Lung microvascular endothelial cell (primary cell): ENCODE measurements around the gene CRYAB. TPM values are rescaled to one million over a fixed set of nuclear protein-coding genes. Genes with fewer than 3 reads are reported as not detected.
"Not testable (repeated sequence)": the region's sequence is repeated elsewhere in the genome, so short reads cannot be mapped to it uniquely, and the experiment has no call there.

Experiments
- DNase-seq, 2 donors: peaks; one replicate each; pipeline versions ENCODE4 v3.0.0 to v3.0.0-alpha.2; 2010; ENCODE audit warnings: low read depth in 2 of 2
- total RNA-seq: library from RNA; depleted of rRNA; stranded (reverse); fragments of >200 nt; gene quantifications from 2 replicates; pipeline ENCODE4 v1.2.1, GENCODE V29; 2014

CRYAB gene
- total RNA-seq, 1 donor from 2014 or later = 0.60 TPM

- DNase-seq = no peak
These were observed 2.8 kb downstream of the CRYAB start for GRCh38 chr11:111908639-111909305.

DNA sequence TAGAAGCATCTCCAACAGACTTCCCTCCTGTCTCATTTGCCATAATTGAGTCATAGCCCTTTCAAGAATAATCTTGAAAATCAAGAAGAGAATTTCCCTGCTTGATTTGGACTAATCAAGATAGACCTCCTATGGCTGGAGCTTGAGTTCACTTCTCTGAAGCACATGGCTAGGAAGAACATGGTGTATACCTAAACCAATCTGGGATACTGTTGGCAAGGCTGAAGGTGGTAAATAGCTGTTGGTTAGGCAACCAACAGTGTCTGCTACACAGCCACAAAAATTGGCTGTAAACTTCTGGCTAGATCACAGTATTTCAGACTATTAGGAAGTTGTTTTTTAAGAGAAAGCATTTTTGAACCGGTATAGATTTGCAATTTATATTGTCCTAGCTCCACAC lies 4.9 kb downstream of the CRYAB start:
- DNase-seq = no peak

GRCh38 chr11:111905411-111905810 lies 6.2 kb downstream of the CRYAB start:
- DNase-seq = no peak

GRCh38 chr11:111886844-111887243 lies 24.7 kb downstream of the CRYAB start:
- no peak for DNase-seq

DNA sequence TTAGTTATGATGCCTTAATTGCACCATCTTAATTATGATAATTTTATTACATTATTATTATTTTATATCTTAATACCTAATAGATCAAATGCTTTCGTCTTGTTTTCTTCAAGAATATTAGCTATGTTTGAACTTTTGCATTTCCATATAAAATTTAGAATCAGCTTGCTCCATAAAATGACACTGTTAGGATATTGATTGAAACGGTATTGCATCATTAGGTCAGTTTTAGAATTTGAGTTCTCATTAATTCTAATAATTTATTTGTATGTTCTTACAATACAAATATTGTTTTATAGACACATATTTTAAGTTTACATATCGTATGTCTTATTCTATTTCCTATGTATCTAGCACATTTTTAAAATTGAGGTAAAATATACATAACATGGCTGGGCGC lies 25.5 kb downstream of the CRYAB start:
- no peak for DNase-seq

GRCh38 chr11:111885053-111885452 lies 26.5 kb downstream of the CRYAB start:
- not testable (repeated sequence) for DNase-seq

DNA sequence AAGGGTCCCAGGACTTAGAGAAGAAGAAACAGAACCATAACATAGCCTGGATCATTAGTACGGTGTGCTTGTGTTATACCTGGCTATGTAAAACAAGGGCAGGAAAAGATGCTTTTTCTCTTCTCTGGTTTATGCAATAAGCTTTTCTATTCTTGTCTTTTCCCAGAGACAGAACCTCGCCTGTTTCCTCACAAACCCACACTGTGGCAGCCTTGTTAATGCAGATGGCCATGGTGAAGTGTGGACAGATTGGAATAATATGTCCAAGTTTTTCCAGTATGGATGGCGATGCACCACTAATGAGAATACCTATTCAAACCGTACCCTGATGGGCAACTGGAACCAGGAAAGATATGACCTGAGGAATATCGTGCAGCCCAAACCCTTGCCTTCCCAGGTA lies 29.4 kb downstream of the CRYAB start:
- DNase-seq = no peak

- DNase-seq = no peak
These were observed 32.0 kb downstream of the CRYAB start for GRCh38 chr11:111879637-111879960.

- DNase-seq = peak; percentile 98 to 99
These were observed 32.5 kb downstream of the CRYAB start, which contains the start of the genes CFAP68 and FDXACB1 for GRCh38 chr11:111878849-111879636. Gene CFAP68, plus strand, starts transcription at chr11:111879541. Its CDS starts 20 bp downstream, at chr11:111879561. Gene FDXACB1, minus strand, starts transcription at chr11:111879165. Its CDS starts 33 bp downstream, at chr11:111879132.

DNA sequence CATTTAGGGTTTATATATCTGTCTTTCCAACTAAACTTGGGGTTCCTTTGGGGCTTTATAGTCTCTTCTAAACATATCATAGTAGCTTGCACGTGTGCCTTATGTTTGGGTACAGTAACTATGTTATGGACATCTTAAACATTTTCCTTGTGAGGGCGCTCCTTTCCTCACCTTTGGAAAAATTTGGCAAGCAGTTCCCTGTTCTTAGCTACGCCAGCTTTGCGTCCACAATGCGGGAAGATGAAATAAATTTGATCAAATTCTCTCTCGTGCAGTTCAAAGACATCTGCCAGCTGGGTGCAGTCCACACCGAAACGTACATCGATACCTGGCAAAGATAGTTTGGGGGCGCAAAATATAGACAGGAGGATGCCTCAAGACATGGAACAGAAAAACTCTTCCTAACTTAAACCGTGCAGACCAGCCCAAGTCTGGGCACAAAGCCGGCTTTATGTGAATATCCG lies 33.2 kb downstream of the CRYAB start:
- peak in 1 of 2 donors; percentile 18 for DNase-seq

- peak in 1 of 2 donors; percentile 20 for DNase-seq
These were observed 39.8 kb downstream of the CRYAB start for GRCh38 chr11:111871693-111872161.

DNA sequence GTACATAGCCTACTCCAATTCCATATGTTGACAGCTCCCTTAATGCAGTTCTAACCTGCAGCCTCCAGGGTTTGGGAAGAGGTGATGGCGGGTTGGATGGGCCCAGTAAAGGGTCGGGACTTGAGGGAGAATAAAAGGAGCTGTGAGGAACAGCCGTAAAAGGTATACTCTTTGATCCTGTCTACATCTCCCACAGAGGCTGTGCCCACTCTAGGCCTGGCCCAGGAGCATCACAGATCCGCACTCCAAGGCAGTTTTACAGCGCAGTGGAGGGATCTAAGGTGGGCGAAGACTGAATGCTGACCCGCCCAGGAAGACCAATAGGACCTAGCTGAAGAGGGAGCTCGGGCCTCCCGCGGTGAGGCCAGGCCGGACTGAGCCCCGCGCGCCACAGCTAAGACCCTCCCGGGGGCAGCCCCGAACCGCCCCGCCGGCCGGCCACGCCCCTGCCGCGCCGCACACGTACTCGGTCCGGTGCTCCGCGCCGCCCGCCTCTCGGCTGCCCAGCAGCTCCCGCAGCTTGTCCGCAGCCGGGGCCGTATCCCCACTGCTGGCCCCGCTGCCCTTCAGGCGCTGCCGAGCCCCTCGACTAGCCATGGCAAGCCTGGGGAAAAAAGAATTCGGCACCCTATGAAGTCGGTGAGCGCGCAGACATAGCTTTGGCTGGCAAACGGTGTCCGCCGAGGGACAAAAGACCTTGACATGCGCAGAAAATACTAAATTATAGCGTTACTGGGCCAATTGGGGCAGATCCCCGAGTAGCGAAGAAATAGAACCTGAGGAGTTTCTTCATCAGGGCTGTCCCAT lies 40.5 kb downstream of the CRYAB start, which contains the start of gene ALG9:
TSS of gene ALG9 (minus strand) at position 696 of the 807 bp plus-strand sequence. CDS start at position 597, 99 bp downstream.
- DNase-seq = peak; percentile 86 to 88

DNA sequence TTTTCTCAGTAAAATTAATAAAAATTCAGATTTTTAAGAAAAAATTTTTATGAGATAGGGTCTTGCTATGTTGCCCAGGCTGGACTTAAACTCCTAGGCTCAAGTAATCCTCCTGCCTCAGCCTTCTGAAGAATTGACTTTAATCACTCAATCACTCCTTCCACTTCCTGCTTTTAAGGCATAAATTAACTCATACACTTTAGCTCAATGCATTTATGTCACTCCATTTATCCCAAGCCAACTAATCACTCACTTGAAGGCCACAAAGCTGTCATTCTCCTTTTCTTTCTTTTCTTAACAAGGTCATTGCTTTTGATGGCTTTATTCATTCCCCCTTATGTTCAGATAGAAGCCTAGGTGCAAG lies 41.1 kb downstream of the CRYAB start:
- DNase-seq = no peak

DNA sequence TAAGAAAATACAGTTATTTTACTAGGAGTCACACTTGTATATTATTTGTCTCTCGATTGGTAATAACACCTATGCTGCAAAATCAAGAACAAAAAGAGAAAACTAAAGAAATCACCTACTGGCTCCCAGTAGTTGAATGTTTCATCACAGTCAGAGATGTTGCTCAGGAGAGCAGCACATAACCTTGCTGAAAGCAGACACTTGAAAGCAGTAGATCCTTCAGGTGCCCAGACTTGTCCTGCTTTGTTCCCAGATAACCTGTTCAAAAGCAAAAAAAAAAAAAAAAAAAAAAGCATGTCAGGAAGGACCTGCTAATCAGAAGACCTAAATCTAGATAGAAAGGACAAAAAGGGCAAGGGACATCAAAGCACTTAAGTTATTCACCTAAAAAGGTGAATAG lies 41.5 kb downstream of the CRYAB start:
- no peak for DNase-seq

- DNase-seq = no peak
These were observed 51.3 kb downstream of the CRYAB start for GRCh38 chr11:111860257-111860656.

Other genes with a start within 250 kb of the CRYAB start
- 26.6 and 32.5 TPM in 2 replicates for gene PPP2R1B, start 145.4 kb downstream of the CRYAB start, total RNA-seq
- 20.3 and 21.4 TPM in 2 replicates for gene ALG9, start 40.2 kb downstream of the CRYAB start, total RNA-seq
- gene FDXACB1, start 32.6 kb downstream of the CRYAB start, total RNA-seq = 1.1 and 2.0 TPM in 2 replicates
- 4.0 and 4.4 TPM in 2 replicates for gene CFAP68, start 32.2 kb downstream of the CRYAB start, total RNA-seq
- not detected in 2 replicates for gene HSPB2, start 964 bp upstream of the CRYAB start, total RNA-seq
- gene C11orf52, start 7.1 kb upstream of the CRYAB start, total RNA-seq = 0.65 TPM in 1 of 2 replicates, not detected in the other
- gene DIXDC1, start 25.6 kb upstream of the CRYAB start, total RNA-seq = 2.4 and 7.6 TPM in 2 replicates
- 22.0 and 26.6 TPM in 2 replicates for gene DLAT, start 113.6 kb upstream of the CRYAB start, total RNA-seq
- gene PIH1D2, start 162.2 kb upstream of the CRYAB start, total RNA-seq = 0.40 and 0.87 TPM in 2 replicates
- 12.0 and 14.1 TPM in 2 replicates for gene NKAPD1, start 162.5 kb upstream of the CRYAB start, total RNA-seq
- gene TIMM8B, start 175.0 kb upstream of the CRYAB start, total RNA-seq = 98.1 and 115 TPM in 2 replicates
- 158 and 170 TPM in 2 replicates for gene SDHD, start 175.1 kb upstream of the CRYAB start, total RNA-seq